H9 (cell line): ENCODE data around the gene RAB40C. TPM values are rescaled to one million over a fixed set of nuclear protein-coding genes. Genes with fewer than 3 reads are reported as not detected.

ENCODE experiments used
- DNase-seq: peaks from one replicate; pipeline ENCODE4 v3.0.0-alpha.2; 2017
- H2AFZ ChIP-seq: one replicate; pipeline ENCODE4 v1.6.1; 2013; ENCODE audit warnings: mild to moderate bottlenecking, low read length, control low read depth, moderate library complexity
- H2AK5ac ChIP-seq: 2 replicates; pipeline ENCODE4 v1.6.1; 2013; ENCODE audit warnings: low read length, control low read depth, mixed read lengths; ENCODE audit not compliant: insufficient read length
- H2BK120ac ChIP-seq: one replicate; pipeline ENCODE4 v1.6.1; 2013; ENCODE audit warnings: low read depth, mild to moderate bottlenecking, low read length, control low read depth, inconsistent platforms; ENCODE audit not compliant: poor library complexity, severe bottlenecking
- H2BK12ac ChIP-seq: 2 replicates; pipeline ENCODE4 v1.6.1; 2013; ENCODE audit warnings: low read length, control low read depth, mixed read lengths, low read depth; ENCODE audit not compliant: insufficient read length
- H2BK15ac ChIP-seq: 2 replicates; pipeline ENCODE4 v1.6.1; 2013; ENCODE audit warnings: low read depth, low read length, control low read depth
- H2BK20ac ChIP-seq: one replicate; pipeline ENCODE4 v1.6.1; 2013; ENCODE audit warnings: low read depth, mild to moderate bottlenecking, low read length, control low read depth, inconsistent platforms; ENCODE audit not compliant: poor library complexity, severe bottlenecking
- H2BK5ac ChIP-seq: 2 replicates; pipeline ENCODE4 v1.6.1; 2013; ENCODE audit warnings: low read length, control low read depth, mixed read lengths; ENCODE audit not compliant: insufficient read length
- H3K14ac ChIP-seq: 2 replicates; pipeline ENCODE4 v1.6.1; 2013; ENCODE audit warnings: low read length, control low read depth; ENCODE audit not compliant: insufficient read depth
- H3K18ac ChIP-seq: 2 replicates; pipeline ENCODE4 v1.6.1; 2013; ENCODE audit warnings: low read depth, mild to moderate bottlenecking, mixed read lengths, low read length, control low read depth; ENCODE audit not compliant: insufficient read length
- H3K23ac ChIP-seq: 2 replicates; pipeline ENCODE4 v1.6.1; 2013; ENCODE audit warnings: low read length, control low read depth, mixed read lengths, low read depth; ENCODE audit not compliant: insufficient read length
- H3K23me2 ChIP-seq: 2 replicates; pipeline ENCODE4 v1.6.1; 2013; ENCODE audit warnings: low read depth, mild to moderate bottlenecking, mixed read lengths, low read length, control low read depth; ENCODE audit not compliant: insufficient read length, poor library complexity, severe bottlenecking
- H3K27ac ChIP-seq: 2 replicates; pipeline ENCODE4 v1.5.1; 2013; ENCODE audit warnings: low read length, control low read depth, mixed read lengths, low read depth; ENCODE audit not compliant: insufficient read length
- H3K27me3 ChIP-seq: 2 replicates; pipeline ENCODE4 v1.6.1; 2013; ENCODE audit warnings: low read length, control low read depth, inconsistent platforms; ENCODE audit not compliant: insufficient read depth
- H3K4ac ChIP-seq: 2 replicates; pipeline ENCODE4 v1.6.1; 2013; ENCODE audit warnings: low read depth, mild to moderate bottlenecking, control low read depth, inconsistent platforms, low read length, moderate library complexity
- H3K4me1 ChIP-seq: 2 replicates; pipeline ENCODE4 v1.6.1; 2013; ENCODE audit warnings: low read length, control low read depth, inconsistent platforms; ENCODE audit not compliant: insufficient read depth
- H3K4me2 ChIP-seq: 2 replicates; pipeline ENCODE4 v1.6.1; 2013; ENCODE audit warnings: low read length, control low read depth, mixed read lengths; ENCODE audit not compliant: insufficient read length, insufficient read depth
- H3K56ac ChIP-seq: 2 replicates; pipeline ENCODE4 v1.6.1; 2013; ENCODE audit warnings: low read depth, mild to moderate bottlenecking, mixed read lengths, low read length, control low read depth; ENCODE audit not compliant: insufficient read length
- H3K79me1 ChIP-seq: 2 replicates; pipeline ENCODE4 v1.6.1; 2013; ENCODE audit warnings: low read depth, mild to moderate bottlenecking, moderate library complexity, low read length, control low read depth, inconsistent platforms; ENCODE audit not compliant: insufficient read depth, poor library complexity, severe bottlenecking
- H3K79me2 ChIP-seq: 2 replicates; pipeline ENCODE4 v1.6.1; 2013; ENCODE audit warnings: low read length, control low read depth, inconsistent platforms; ENCODE audit not compliant: insufficient read depth
- H3K9ac ChIP-seq: 2 replicates; pipeline ENCODE4 v1.6.1; 2013; ENCODE audit warnings: low read length, control low read depth, mixed read lengths; ENCODE audit not compliant: insufficient read length; ENCODE audit errors: extremely low read depth
- H3K9me3 ChIP-seq: one replicate; pipeline ENCODE4 v1.6.1; 2013; ENCODE audit warnings: low read depth, low read length, inconsistent platforms; ENCODE audit not compliant: control insufficient read depth
- H3T11ph ChIP-seq: one replicate; pipeline ENCODE4 v1.6.1; 2013; ENCODE audit warnings: mild to moderate bottlenecking, low read length, control low read depth, inconsistent platforms
- H4K20me1 ChIP-seq: one replicate; pipeline ENCODE4 v1.6.1; 2013; ENCODE audit not compliant: control insufficient read depth, insufficient read length, insufficient read depth
- H4K5ac ChIP-seq: 2 replicates; pipeline ENCODE4 v1.6.1; 2013; ENCODE audit warnings: low read depth, mild to moderate bottlenecking, mixed read lengths, low read length, control low read depth; ENCODE audit not compliant: insufficient read length
- H4K8ac ChIP-seq: replicated peaks from 2 replicates; pipeline ENCODE4 v1.6.1; 2013; ENCODE audit warnings: low read length, control low read depth, mixed read lengths, low read depth; ENCODE audit not compliant: insufficient read length
- H4K91ac ChIP-seq: 2 replicates; pipeline ENCODE4 v1.6.1; 2013; ENCODE audit warnings: low read depth, mild to moderate bottlenecking, moderate library complexity, mixed read lengths, low read length, control low read depth; ENCODE audit not compliant: insufficient read length
- H3K27ac Mint-ChIP-seq, 3 experiments: 2 replicates in 2 of 3; 3 replicates in 1 of 3; pipeline ENCODE4 v1.8.0; 2020 to 2021; ENCODE audit warnings: mixed read lengths in 3 of 3, mild to moderate bottlenecking in 1 of 3, moderate library complexity in 1 of 3
- H3K27me3 Mint-ChIP-seq: 2 replicates; pipeline ENCODE4 v1.8.0; 2021; ENCODE audit warnings: low read depth, mild to moderate bottlenecking, moderate library complexity, mixed read lengths
- H3K36me3 Mint-ChIP-seq, 3 experiments: 2 replicates in 2 of 3; 3 replicates in 1 of 3; pipeline ENCODE4 v1.8.0; 2020 to 2021; ENCODE audit warnings: low read depth in 3 of 3, mixed read lengths in 3 of 3; ENCODE audit not compliant: insufficient read depth in 1 of 3
- H3K4me1 Mint-ChIP-seq, 2 experiments: 2 replicates each; pipeline ENCODE4 v1.8.0; 2020; ENCODE audit warnings: mixed read lengths in 2 of 2
- H3K4me3 Mint-ChIP-seq, 2 experiments: 2 replicates in 1 of 2; 3 replicates in 1 of 2; pipeline ENCODE4 v1.8.0; 2020 to 2021; ENCODE audit warnings: mild to moderate bottlenecking in 2 of 2, mixed read lengths in 2 of 2, moderate library complexity in 1 of 2
- H3K9me3 Mint-ChIP-seq, 2 experiments: 2 replicates in 1 of 2; 3 replicates in 1 of 2; pipeline ENCODE4 v1.8.0; 2020; ENCODE audit warnings: mild to moderate bottlenecking in 2 of 2, mixed read lengths in 2 of 2, moderate library complexity in 1 of 2
- CTCF ChIP-seq: fragments of 200-600 bp; sonication (generic); conservative IDR thresholded peaks from 3 replicates; pipeline ENCODE4 v1.8.0; 2021; ENCODE audit warnings: antibody characterized with exemption, mild to moderate bottlenecking
- WGBS: extraction: QIAGEN DNeasy Blood & Tissue Kit; methylation state at CpG from one replicate; pipeline ENCODE4 v1.1.7; 2013; ENCODE audit warnings: missing lambda C conversion rate, low lambda C conversion rate, mixed read lengths; ENCODE audit not compliant: insufficient read length; ENCODE audit errors: extremely low coverage; 5-methylcytosine and 5-hydroxymethylcytosine counted together
- total RNA-seq: library from RNA; stranded (reverse); gene quantifications from 2 replicates; pipeline ENCODE4 v1.2.1, GENCODE V29; 2021

RAB40C gene
- total RNA-seq, 1 experiment from 2014 or later, result 19.1 TPM

GRCh38 chr16:637081-638018 lies 47.5 kb downstream of the RAB40C start:
- Histone ChIP-seq H3K9ac (no peak overlapping the region), H3K56ac (no peak overlapping the region), H2BK20ac (no peak overlapping the region), H4K8ac (no peak overlapping the region), H3K79me2 (peaks cover 2% of the 10 kb centered on the region; the same call in 1 of the 2 replicates), H2BK15ac (no peak overlapping the region), H2BK12ac (no peak overlapping the region), H2AFZ (no peak overlapping the region), H4K91ac (no peak overlapping the region), H2AK5ac (no peak overlapping the region), H3K18ac (no peak overlapping the region), H3K27ac (no peak overlapping the region), H3K4ac (no peak overlapping the region), H3T11ph (no peak overlapping the region), H4K5ac (no peak overlapping the region), H3K14ac (no peak overlapping the region), H2BK5ac (no peak overlapping the region), H4K20me1 (no peaks in the 10 kb centered on the region), H3K9me3 (no peaks in the 10 kb centered on the region), H3K23ac (no peak overlapping the region), H3K4me2 (peak overlapping the region; percentile 50), H3K79me1 (no peaks in the 10 kb centered on the region), H3K23me2 (peaks cover 7% of the 10 kb centered on the region), H2BK120ac (no peak overlapping the region), H3K4me1 (no peaks in the 10 kb centered on the region; the same call in 1 of the 2 replicates), H3K27me3 (no peaks in the 10 kb centered on the region)
- H3K27me3 Mint-ChIP-seq, result peaks cover 2% of the 10 kb centered on the region; the same call in 1 of the 2 replicates
- WGBS, result no CpG with 5 or more reads among the region's 53 CpGs
- H3K4me1 Mint-ChIP-seq, result peaks cover 11 to 22% of the 10 kb centered on the region in 2 experiments
- DNase-seq, result peak; percentile 90
- peaks cover 3% of the 10 kb centered on the region in 2 experiments; a peak in 2 of 5 replicates for H3K9me3 Mint-ChIP-seq
- TF ChIP-seq CTCF, result no peak
- H3K4me3 Mint-ChIP-seq, result peak overlapping the region; percentile 82 to 96
- H3K36me3 Mint-ChIP-seq, result peaks cover 0 to 6% (median 1%) of the 10 kb centered on the region in 3 experiments; a peak in 4 of 7 replicates
- no peak overlapping the region; a peak in 1 of 7 replicates for H3K27ac Mint-ChIP-seq
